HEK293 (cell line): ENCODE results near the gene PRKRA.
A peak's percentile ranks its signal among the peaks of the same experiment; 100 is the strongest.

Experiments used
- MEIS1 ChIP-seq: sonication (generic); formaldehyde crosslinking; IDR thresholded peaks from 2 replicates; pipeline ENCODE4 v1.8.1; 2022; ENCODE audit warnings: missing genetic modification reagents, mild to moderate bottlenecking, borderline replicate concordance
- ZBTB21 ChIP-seq: fragments of 450-650 bp; formaldehyde crosslinking; IDR thresholded peaks from 2 replicates; pipeline ENCODE4 v1.5.1; 2017; ENCODE audit warnings: missing biosample characterization, missing genetic modification characterization
- ZBTB44 ChIP-seq: fragments of 450-650 bp; IDR thresholded peaks from 2 replicates; pipeline ENCODE4 v1.5.1; 2018; ENCODE audit warnings: missing biosample characterization, mild to moderate bottlenecking, missing genetic modification characterization
- ZBTB48 ChIP-seq: fragments of 450-650 bp; formaldehyde crosslinking; IDR thresholded peaks from 2 replicates; pipeline ENCODE4 v1.5.1; 2016; ENCODE audit warnings: missing biosample characterization, missing genetic modification characterization
- ZEB2 ChIP-seq: fragments of 450-650 bp; formaldehyde crosslinking; IDR thresholded peaks from 2 replicates; pipeline ENCODE4 v1.5.1; 2016; ENCODE audit warnings: missing biosample characterization, missing genetic modification characterization
- ZFP3 ChIP-seq: fragments of 450-650 bp; formaldehyde crosslinking; IDR thresholded peaks from 2 replicates; pipeline ENCODE4 v1.5.1; 2016; ENCODE audit warnings: low read depth, missing biosample characterization, missing genetic modification characterization
- ZNF10 ChIP-seq: fragments of 450-650 bp; formaldehyde crosslinking; IDR thresholded peaks from 2 replicates; pipeline ENCODE4 v1.5.1; 2017; ENCODE audit warnings: missing biosample characterization, missing genetic modification characterization
- ZNF121 ChIP-seq: fragments of 450-650 bp; formaldehyde crosslinking; IDR thresholded peaks from 2 replicates; pipeline ENCODE4 v1.5.1; 2016; ENCODE audit warnings: missing biosample characterization, missing genetic modification characterization
- ZNF2 ChIP-seq: fragments of 450-650 bp; formaldehyde crosslinking; IDR thresholded peaks from 2 replicates; pipeline ENCODE4 v1.5.1; 2016; ENCODE audit warnings: missing biosample characterization, missing genetic modification characterization
- ZNF211 ChIP-seq: fragments of 450-650 bp; formaldehyde crosslinking; IDR thresholded peaks from 2 replicates; pipeline ENCODE4 v1.5.1; 2016; ENCODE audit warnings: low read depth, missing biosample characterization, missing genetic modification characterization
- ZNF214 ChIP-seq: fragments of 450-650 bp; formaldehyde crosslinking; IDR thresholded peaks from 2 replicates; pipeline ENCODE4 v1.5.1; 2017; ENCODE audit warnings: missing biosample characterization, mild to moderate bottlenecking, missing genetic modification characterization, borderline replicate concordance
- ZNF23 ChIP-seq: fragments of 450-650 bp; formaldehyde crosslinking; IDR thresholded peaks from 2 replicates; pipeline ENCODE4 v1.5.1; 2016; ENCODE audit warnings: missing biosample characterization, missing genetic modification characterization, borderline replicate concordance
- ZNF248 ChIP-seq: fragments of 450-650 bp; formaldehyde crosslinking; IDR thresholded peaks from 2 replicates; pipeline ENCODE4 v1.5.1; 2017; ENCODE audit warnings: missing biosample characterization, missing genetic modification characterization
- ZNF274 ChIP-seq, 2 experiments: fragments of 200-500 bp in 1 of 2; fragments of 450-650 bp in 1 of 2; sonication (Bioruptor generic) in 1 of 2; formaldehyde crosslinking in 1 of 2; IDR thresholded peaks; 2 replicates each; pipeline versions ENCODE4 v1.5.1 to v1.6.1; 2014 to 2016; ENCODE audit warnings: borderline replicate concordance in 1 of 2, inconsistent platforms in 1 of 2, low read length in 1 of 2, missing biosample characterization in 1 of 2, missing genetic modification characterization in 1 of 2
- ZNF341 ChIP-seq: fragments of 450-650 bp; formaldehyde crosslinking; IDR thresholded peaks from 2 replicates; pipeline ENCODE4; 2016; ENCODE audit warnings: low read depth, missing biosample characterization, missing genetic modification characterization
- ZNF350 ChIP-seq: fragments of 450-650 bp; formaldehyde crosslinking; IDR thresholded peaks from 2 replicates; pipeline ENCODE4 v1.5.0; 2017; ENCODE audit warnings: missing biosample characterization, mild to moderate bottlenecking, missing genetic modification characterization
- ZNF362 ChIP-seq: fragments of 450-650 bp; formaldehyde crosslinking; IDR thresholded peaks from 2 replicates; pipeline ENCODE4 v1.5.1; 2016; ENCODE audit warnings: missing biosample characterization, missing genetic modification characterization
- ZNF426 ChIP-seq: fragments of 450-650 bp; formaldehyde crosslinking; IDR thresholded peaks from 2 replicates; pipeline ENCODE4 v1.5.1; 2017; ENCODE audit warnings: missing biosample characterization, missing genetic modification characterization, mild to moderate bottlenecking, inconsistent platforms, moderate library complexity
- ZNF48 ChIP-seq: fragments of 450-650 bp; formaldehyde crosslinking; IDR thresholded peaks from 2 replicates; pipeline ENCODE4 v1.5.1; 2016; ENCODE audit warnings: missing biosample characterization, missing genetic modification characterization
- ZNF548 ChIP-seq: fragments of 450-650 bp; formaldehyde crosslinking; IDR thresholded peaks from 2 replicates; pipeline ENCODE4 v1.5.1; 2016; ENCODE audit warnings: missing biosample characterization, missing genetic modification characterization
- ZNF558 ChIP-seq: fragments of 450-650 bp; formaldehyde crosslinking; IDR thresholded peaks from 2 replicates; pipeline ENCODE4 v1.5.1; 2016; ENCODE audit warnings: missing biosample characterization, missing genetic modification characterization
- ZNF600 ChIP-seq: fragments of 450-650 bp; formaldehyde crosslinking; IDR thresholded peaks from 2 replicates; pipeline ENCODE4 v1.5.1; 2016; ENCODE audit warnings: missing biosample characterization, missing genetic modification characterization
- ZNF624 ChIP-seq: fragments of 450-650 bp; formaldehyde crosslinking; IDR thresholded peaks from 2 replicates; pipeline ENCODE4 v1.5.1; 2017; ENCODE audit warnings: missing biosample characterization, missing genetic modification characterization
- ZNF701 ChIP-seq: fragments of 450-650 bp; formaldehyde crosslinking; IDR thresholded peaks from 2 replicates; pipeline ENCODE4 v1.5.1; 2016; ENCODE audit warnings: missing biosample characterization, missing genetic modification characterization
- ZSCAN18 ChIP-seq: fragments of 450-650 bp; formaldehyde crosslinking; IDR thresholded peaks from 2 replicates; pipeline ENCODE4 v1.5.1; 2016; ENCODE audit warnings: missing biosample characterization, missing genetic modification characterization
- ZSCAN30 ChIP-seq: fragments of 450-650 bp; IDR thresholded peaks from 2 replicates; pipeline ENCODE4 v1.5.1; 2018; ENCODE audit warnings: missing biosample characterization, mild to moderate bottlenecking, missing genetic modification characterization, moderate library complexity
- TF ChIP-seq, protein P1 (sequence below): fragments of 450-650 bp; formaldehyde crosslinking; IDR thresholded peaks from 2 replicates; pipeline ENCODE4 v1.5.1; 2017; ENCODE audit warnings: missing biosample characterization, missing genetic modification characterization
- TF ChIP-seq, protein P2 (sequence below): fragments of 450-650 bp; formaldehyde crosslinking; IDR thresholded peaks from 2 replicates; pipeline ENCODE4 v1.5.1; 2016; ENCODE audit warnings: missing biosample characterization, missing genetic modification characterization, low read depth

The PRKRA gene

DNA sequence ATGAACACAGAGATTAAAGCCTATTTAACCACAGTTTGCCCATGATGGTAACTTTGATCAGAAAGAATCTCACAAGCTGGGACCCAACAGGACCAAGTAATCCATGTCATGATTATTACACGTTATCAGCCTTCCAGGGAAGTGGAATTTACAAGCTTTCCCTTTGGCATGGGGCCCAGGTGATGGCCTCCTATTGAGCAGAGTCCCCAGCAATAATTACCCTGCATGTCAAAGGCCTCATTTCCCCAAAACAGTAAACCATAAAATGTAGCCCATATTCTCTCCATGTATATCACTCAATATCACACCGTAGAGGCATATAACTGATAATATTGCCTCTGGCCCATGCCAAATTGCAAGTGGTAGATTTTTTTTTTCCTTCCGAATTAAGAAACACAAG is 38.9 kb downstream of the PRKRA start (continued):
- TF ChIP-seq ZBTB44 (tag by site-specific recombination) (no peak; the same call in 1 of the 2 replicates), ZSCAN18 (tag by site-specific recombination) (no peak), MEIS1 (CRISPR knock-in tag) (no peak), ZSCAN30 (0 out of 2 replicates have a peak, but pooled peaks have one; percentile 20), ZNF548 (tag by site-specific recombination) (no peak), ZNF48 (tag by site-specific recombination) (no peak), ZNF2 (tag by site-specific recombination) (no peak), ZNF600 (no peak), ZNF701 (no peak), ZNF426 (tag by site-specific recombination) (no peak), ZNF558 (tag by site-specific recombination) (0 out of 2 replicates have a peak, but pooled peaks have one; percentile 13), ZEB2 (no peak), ZNF121 (tag by site-specific recombination) (peak; percentile 63; the same call in 1 of the 2 replicates), ZNF624 (tag by site-specific recombination) (no peak), ZNF214 (tag by site-specific recombination) (no peak), ZNF23 (no peak), ZNF350 (tag by site-specific recombination) (no peak), ZNF10 (tag by site-specific recombination) (no peak), ZNF362 (tag by site-specific recombination) (no peak), ZNF248 (tag by site-specific recombination) (no peak), ZFP3 (tag by site-specific recombination) (no peak), ZNF211 (tag by site-specific recombination) (no peak), ZNF341 (tag by site-specific recombination) (no peak), ZBTB48 (tag by site-specific recombination) (no peak), ZBTB21 (tag by site-specific recombination) (no peak), ZNF274 (IDR thresholded peaks at IDR 0.05; ENCODE audit: low read length) (no peak), ZNF274 (tag by site-specific recombination; IDR thresholded peaks at IDR 0.05; ENCODE audit: borderline replicate concordance) (no peak)
- TF ChIP-seq, protein P1, sequence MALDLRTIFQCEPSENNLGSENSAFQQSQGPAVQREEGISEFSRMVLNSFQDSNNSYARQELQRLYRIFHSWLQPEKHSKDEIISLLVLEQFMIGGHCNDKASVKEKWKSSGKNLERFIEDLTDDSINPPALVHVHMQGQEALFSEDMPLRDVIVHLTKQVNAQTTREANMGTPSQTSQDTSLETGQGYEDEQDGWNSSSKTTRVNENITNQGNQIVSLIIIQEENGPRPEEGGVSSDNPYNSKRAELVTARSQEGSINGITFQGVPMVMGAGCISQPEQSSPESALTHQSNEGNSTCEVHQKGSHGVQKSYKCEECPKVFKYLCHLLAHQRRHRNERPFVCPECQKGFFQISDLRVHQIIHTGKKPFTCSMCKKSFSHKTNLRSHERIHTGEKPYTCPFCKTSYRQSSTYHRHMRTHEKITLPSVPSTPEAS (tag by site-specific recombination) = no peak
- TF ChIP-seq, protein P2, sequence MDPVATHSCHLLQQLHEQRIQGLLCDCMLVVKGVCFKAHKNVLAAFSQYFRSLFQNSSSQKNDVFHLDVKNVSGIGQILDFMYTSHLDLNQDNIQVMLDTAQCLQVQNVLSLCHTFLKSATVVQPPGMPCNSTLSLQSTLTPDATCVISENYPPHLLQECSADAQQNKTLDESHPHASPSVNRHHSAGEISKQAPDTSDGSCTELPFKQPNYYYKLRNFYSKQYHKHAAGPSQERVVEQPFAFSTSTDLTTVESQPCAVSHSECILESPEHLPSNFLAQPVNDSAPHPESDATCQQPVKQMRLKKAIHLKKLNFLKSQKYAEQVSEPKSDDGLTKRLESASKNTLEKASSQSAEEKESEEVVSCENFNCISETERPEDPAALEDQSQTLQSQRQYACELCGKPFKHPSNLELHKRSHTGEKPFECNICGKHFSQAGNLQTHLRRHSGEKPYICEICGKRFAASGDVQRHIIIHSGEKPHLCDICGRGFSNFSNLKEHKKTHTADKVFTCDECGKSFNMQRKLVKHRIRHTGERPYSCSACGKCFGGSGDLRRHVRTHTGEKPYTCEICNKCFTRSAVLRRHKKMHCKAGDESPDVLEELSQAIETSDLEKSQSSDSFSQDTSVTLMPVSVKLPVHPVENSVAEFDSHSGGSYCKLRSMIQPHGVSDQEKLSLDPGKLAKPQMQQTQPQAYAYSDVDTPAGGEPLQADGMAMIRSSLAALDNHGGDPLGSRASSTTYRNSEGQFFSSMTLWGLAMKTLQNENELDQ (tag by site-specific recombination) = no peak
